ENCODE results near the gene RAB36. TPM values are rescaled to one million over a fixed set of nuclear protein-coding genes. Genes with fewer than 3 reads are reported as not detected.

The RAB36 gene
- polyA plus RNA-seq, 1 donor (not counting 4 experiments of a cell fraction or from before 2014, with no cell fraction given): 1.9 TPM

- Histone ChIP-seq H2AFZ (ENCODE audit: control insufficient read depth, low read length) (no peak overlapping the region), H3K4me2 (ENCODE audit: control insufficient read depth, extremely low read depth, insufficient read depth, low read depth, low read length) (no peak overlapping the region), H3K4me1 (ENCODE audit: control insufficient read depth, extremely low read depth, insufficient read depth, low read length) (no peaks in the 10 kb centered on the region), H4K20me1 (ENCODE audit: control insufficient read depth, extremely low read depth, insufficient read depth, low read length) (no peaks in the 10 kb centered on the region), H3K27ac (ENCODE audit: control insufficient read depth, insufficient read depth, low read length) (no peak overlapping the region), H3K9me1 (ENCODE audit: control insufficient read depth, extremely low read depth, insufficient read depth, low read length) (no peaks in the 10 kb centered on the region), H3K27me3 (ENCODE audit: control insufficient read depth, extremely low read depth, insufficient read depth, low read length) (no peaks in the 10 kb centered on the region), H3K4me3 (ENCODE audit: control insufficient read depth in 2 of 3, extremely low read depth in 1 of 3, insufficient read depth in 2 of 3, low read depth in 1 of 3, low read length in 3 of 3) (no peak overlapping the region), H3K79me2 (ENCODE audit: control insufficient read depth, insufficient read depth, low read length) (no peaks in the 10 kb centered on the region), H3K36me3 (ENCODE audit: control insufficient read depth in 2 of 2, extremely low read depth in 1 of 2, insufficient read depth in 2 of 2, low read length in 2 of 2) (no peaks in the 10 kb centered on the region), H3K9ac (ENCODE audit: control insufficient read depth, extremely low read depth, insufficient read depth, low read length) (no peak overlapping the region), H3K9me3 (ENCODE audit: control insufficient read depth, low read depth, low read length) (no peaks in the 10 kb centered on the region)
- dilution Hi-C loops (cut with MboI; ENCODE audit: extremely low pct_ligation_motif_present, low sequenced_read_pairs): no loop called here
- DNase-seq (ENCODE audit: low read depth, low spot score) (no peak), FAIRE-seq (no peak)
- TF ChIP-seq CTCF (optimal IDR thresholded peaks at IDR 0.05 in 1 of 3, IDR thresholded peaks at IDR 0.05 in 1 of 3, conservative IDR thresholded peaks at IDR 0.05 in 1 of 3; ENCODE audit: extremely low read depth in 1 of 3, insufficient read depth in 2 of 3, low read length in 3 of 3) (no peak), EZH2 (IDR thresholded peaks at IDR 0.05; ENCODE audit: low read length) (no peak)
Observed at GRCh38 chr22:23107487-23108248, 37.6 kb upstream of the RAB36 start.

- no peaks in the 10 kb centered on the region for H3K4me1 ChIP-seq (ENCODE audit: control insufficient read depth, extremely low read depth, insufficient read depth, low read length)
- FAIRE-seq: no peak
Observed at GRCh38 chr22:23108249-23109078, 36.8 kb upstream of the RAB36 start.

More at GRCh38 chr22:23108249-23109078, 36.8 kb upstream of the RAB36 start:
- DNase-seq (ENCODE audit: low read depth, low spot score): no peak
- H3K27me3 ChIP-seq (ENCODE audit: control insufficient read depth, extremely low read depth, insufficient read depth, low read length): no peaks in the 10 kb centered on the region
- H3K4me2 ChIP-seq (ENCODE audit: control insufficient read depth, extremely low read depth, insufficient read depth, low read depth, low read length): no peak overlapping the region
- no peaks in the 10 kb centered on the region for H3K9me3 ChIP-seq (ENCODE audit: control insufficient read depth, low read depth, low read length)
- no peak overlapping the region for H3K4me3 ChIP-seq (ENCODE audit: control insufficient read depth in 2 of 3, extremely low read depth in 1 of 3, insufficient read depth in 2 of 3, low read depth in 1 of 3, low read length in 3 of 3)
- no peak overlapping the region for H2AFZ ChIP-seq (ENCODE audit: control insufficient read depth, low read length)
- H4K20me1 ChIP-seq (ENCODE audit: control insufficient read depth, extremely low read depth, insufficient read depth, low read length): no peaks in the 10 kb centered on the region
- H3K36me3 ChIP-seq (ENCODE audit: control insufficient read depth in 2 of 2, extremely low read depth in 1 of 2, insufficient read depth in 2 of 2, low read length in 2 of 2): no peaks in the 10 kb centered on the region
- H3K9me1 ChIP-seq (ENCODE audit: control insufficient read depth, extremely low read depth, insufficient read depth, low read length): no peaks in the 10 kb centered on the region
- TF ChIP-seq CTCF (optimal IDR thresholded peaks at IDR 0.05 in 1 of 3, IDR thresholded peaks at IDR 0.05 in 1 of 3, conservative IDR thresholded peaks at IDR 0.05 in 1 of 3; ENCODE audit: extremely low read depth in 1 of 3, insufficient read depth in 2 of 3, low read length in 3 of 3): no peak
- TF ChIP-seq EZH2 (IDR thresholded peaks at IDR 0.05; ENCODE audit: low read length): no peak
- no peak overlapping the region for H3K9ac ChIP-seq (ENCODE audit: control insufficient read depth, extremely low read depth, insufficient read depth, low read length)
- H3K27ac ChIP-seq (ENCODE audit: control insufficient read depth, insufficient read depth, low read length): no peak overlapping the region
- H3K79me2 ChIP-seq (ENCODE audit: control insufficient read depth, insufficient read depth, low read length): no peaks in the 10 kb centered on the region
- dilution Hi-C loops (cut with MboI; ENCODE audit: extremely low pct_ligation_motif_present, low sequenced_read_pairs): no loop called here

All from keratinocyte (primary cell).